SK-N-SH treated with all-trans-retinoic acid at 6 μM for 48 hours (cell line): Measurements from ENCODE around the gene DAB2IP.

Experiments used
- BACH2 ChIP-seq: fragments of 250-450 bp; sonication (Bioruptor Pico); IDR thresholded peaks from 2 replicates; pipeline ENCODE4 v1.9.0; 2021; ENCODE audit warnings: mild to moderate bottlenecking, borderline replicate concordance
- GLIS3 ChIP-seq: fragments of 250-450 bp; sonication (Bioruptor Pico); IDR thresholded peaks from 2 replicates; pipeline ENCODE4 v1.5.0; 2020; ENCODE audit warnings: mild to moderate bottlenecking, moderate library complexity
- RARB ChIP-seq: fragments of 250-450 bp; sonication (Bioruptor Pico); IDR thresholded peaks from 2 replicates; pipeline ENCODE4 v1.8.0; 2021; ENCODE audit warnings: mild to moderate bottlenecking, moderate library complexity
- SNAI2 ChIP-seq: fragments of 250-450 bp; sonication (Bioruptor Pico); IDR thresholded peaks from 2 replicates; pipeline ENCODE4 v1.5.0; 2020; ENCODE audit warnings: mild to moderate bottlenecking, moderate library complexity
- TCF4 ChIP-seq: fragments of 250-450 bp; sonication (Bioruptor Pico); IDR thresholded peaks from 2 replicates; pipeline ENCODE4 v1.8.0; 2021; ENCODE audit warnings: mild to moderate bottlenecking, moderate library complexity, borderline replicate concordance
- TOX ChIP-seq: fragments of 250-450 bp; sonication (Bioruptor Pico); IDR thresholded peaks from 2 replicates; pipeline ENCODE4 v1.8.0; 2021; ENCODE audit warnings: mild to moderate bottlenecking, moderate library complexity, borderline replicate concordance
- ZC3H10 ChIP-seq: fragments of 250-450 bp; sonication (Bioruptor Pico); IDR thresholded peaks from 2 replicates; pipeline ENCODE4 v1.5.1; 2021; ENCODE audit warnings: mild to moderate bottlenecking, moderate library complexity
- TF ChIP-seq, protein P1 (sequence below): fragments of 250-450 bp; sonication (Bioruptor Pico); IDR thresholded peaks from 2 replicates; pipeline ENCODE4 v1.5.1; 2020; ENCODE audit warnings: low read depth, mild to moderate bottlenecking, moderate library complexity

DNA sequence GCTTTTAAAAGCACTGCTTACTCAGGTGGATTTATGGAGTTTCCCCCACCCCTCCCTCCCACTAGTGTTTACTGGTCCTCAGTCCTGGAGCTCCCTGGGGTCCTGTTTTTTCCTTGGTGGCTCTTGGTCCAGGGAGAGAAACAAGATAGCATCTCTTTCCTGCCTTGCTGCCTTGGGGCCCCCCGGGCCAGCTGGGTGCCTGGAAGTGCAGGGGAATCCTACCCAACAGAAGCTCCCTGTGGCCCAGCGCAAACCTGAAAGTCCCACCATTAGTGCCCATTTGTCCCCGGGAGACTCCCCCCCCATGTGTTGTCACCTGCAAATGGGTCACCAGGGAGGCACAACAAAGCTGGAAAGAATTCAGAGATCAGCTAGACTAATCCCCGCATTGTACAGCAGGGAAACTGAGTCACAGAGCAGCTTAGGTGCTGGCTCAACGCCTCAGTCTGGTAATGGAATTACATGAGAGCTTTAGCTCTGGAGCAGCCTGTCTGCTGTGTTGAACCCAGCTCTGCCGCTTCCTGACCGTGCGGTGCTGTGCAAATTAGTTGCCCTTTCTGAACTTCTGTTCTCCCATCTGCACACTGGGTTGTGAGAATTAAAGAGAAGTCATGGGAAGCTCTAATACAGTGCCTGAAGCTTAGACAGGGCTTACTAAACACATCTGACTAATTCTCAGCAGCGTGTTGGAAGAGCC lies 38.2 kb downstream of the DAB2IP start:
- TF ChIP-seq TCF4 (CRISPR knock-in tag) (no peak), SNAI2 (no peak), ZC3H10 (CRISPR knock-in tag) (no peak), RARB (CRISPR knock-in tag) (no peak), TOX (CRISPR knock-in tag) (no peak), GLIS3 (CRISPR knock-in tag) (no peak), BACH2 (CRISPR knock-in tag) (no peak)
- TF ChIP-seq, protein P1, sequence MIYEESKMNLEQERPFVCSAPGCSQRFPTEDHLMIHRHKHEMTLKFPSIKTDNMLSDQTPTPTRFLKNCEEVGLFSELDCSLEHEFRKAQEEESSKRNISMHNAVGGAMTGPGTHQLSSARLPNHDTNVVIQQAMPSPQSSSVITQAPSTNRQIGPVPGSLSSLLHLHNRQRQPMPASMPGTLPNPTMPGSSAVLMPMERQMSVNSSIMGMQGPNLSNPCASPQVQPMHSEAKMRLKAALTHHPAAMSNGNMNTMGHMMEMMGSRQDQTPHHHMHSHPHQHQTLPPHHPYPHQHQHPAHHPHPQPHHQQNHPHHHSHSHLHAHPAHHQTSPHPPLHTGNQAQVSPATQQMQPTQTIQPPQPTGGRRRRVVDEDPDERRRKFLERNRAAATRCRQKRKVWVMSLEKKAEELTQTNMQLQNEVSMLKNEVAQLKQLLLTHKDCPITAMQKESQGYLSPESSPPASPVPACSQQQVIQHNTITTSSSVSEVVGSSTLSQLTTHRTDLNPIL (CRISPR knock-in tag), result no peak
